HuH-7.5 (cell line): ENCODE measurements around the gene SBK2.
"Not testable (repeated sequence)": the region's sequence is repeated elsewhere in the genome, so short reads cannot be mapped to it uniquely, and the experiment has no call there.

Experiments used
- DNase-seq: peaks from one replicate; pipeline ENCODE4 v3.0.0; 2011; ENCODE audit warnings: low spot score

SBK2 gene

GRCh38 chr19:55535173-55535964 lies 1.6 kb downstream of the SBK2 start:
- no peak for DNase-seq

DNA sequence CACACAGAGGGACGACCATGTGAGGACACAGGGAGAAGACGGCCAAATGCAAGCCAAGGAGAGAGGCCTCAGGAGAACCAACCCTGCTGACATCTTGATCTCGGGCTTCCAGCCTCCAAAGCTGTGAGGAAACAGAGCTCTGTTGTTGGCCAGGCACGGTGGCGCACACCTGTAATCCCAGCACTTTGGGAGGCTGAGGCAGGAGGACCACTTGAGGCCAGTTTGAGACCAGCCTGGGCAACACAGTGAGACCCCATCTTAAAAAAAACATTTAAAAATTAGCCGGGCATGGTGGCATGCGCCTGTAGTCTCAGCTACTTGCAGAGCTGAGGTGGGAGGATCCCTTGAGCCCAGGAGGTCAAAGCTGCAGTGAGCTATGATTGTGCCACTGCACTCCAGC lies 2.7 kb downstream of the SBK2 start:
- not testable (repeated sequence) for DNase-seq

DNA sequence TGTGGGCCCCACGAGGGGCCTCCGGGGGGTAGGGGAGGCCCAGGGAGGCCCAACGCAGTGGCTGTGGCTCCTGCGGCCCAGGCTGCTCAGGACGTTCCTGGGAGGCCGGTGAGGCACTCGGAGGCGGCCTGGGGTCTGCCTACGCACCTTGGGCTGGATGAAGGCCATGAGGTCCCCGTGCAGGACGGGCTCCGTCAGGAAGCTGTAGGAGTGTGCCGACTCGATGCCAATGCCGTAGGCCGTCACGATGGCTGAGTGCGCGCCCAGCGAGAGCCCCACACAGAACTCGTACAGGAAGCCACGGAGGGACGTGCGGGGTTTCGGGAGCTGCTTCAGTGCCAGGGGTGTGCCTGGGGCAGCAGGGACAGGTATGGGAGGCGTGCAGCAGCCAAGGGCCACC lies 5.9 kb downstream of the SBK2 start:
- DNase-seq: no peak

DNA sequence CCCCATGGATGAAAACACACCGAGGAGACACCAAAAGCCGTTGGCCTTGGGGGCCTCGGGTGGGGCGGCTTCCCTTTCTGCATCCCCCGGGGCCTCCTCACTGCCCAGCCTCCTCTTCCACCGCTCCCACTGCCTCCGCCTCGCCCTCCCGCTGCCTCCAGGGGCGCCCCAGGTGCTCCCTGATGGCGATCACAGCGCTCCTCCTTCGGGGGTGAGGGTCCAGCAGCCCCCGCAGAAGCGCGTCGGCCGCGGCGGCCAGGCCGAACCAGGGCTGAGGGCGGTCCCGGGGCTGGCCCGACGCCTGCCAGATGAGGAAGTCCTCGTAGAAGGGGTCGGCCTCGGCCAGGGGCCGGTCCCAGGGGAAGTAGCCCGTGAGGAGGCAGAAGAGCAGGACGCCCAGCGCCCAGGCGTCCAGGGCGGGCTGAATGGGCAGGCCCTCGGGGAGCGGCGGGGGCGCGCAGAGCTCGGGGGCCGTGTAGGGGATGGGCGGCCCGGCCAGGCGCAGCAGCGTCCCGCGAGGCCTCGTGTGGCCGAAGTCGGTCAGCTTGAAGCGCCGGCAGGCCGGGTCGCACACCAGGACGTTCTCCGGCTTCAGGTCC lies 7.2 kb downstream of the SBK2 start:
- no peak for DNase-seq

- no peak for DNase-seq
These were observed 8.7 kb downstream of the SBK2 start for GRCh38 chr19:55528030-55528803.

- no peak for DNase-seq
These were observed 9.5 kb downstream of the SBK2 start for GRCh38 chr19:55527197-55528029.

DNA sequence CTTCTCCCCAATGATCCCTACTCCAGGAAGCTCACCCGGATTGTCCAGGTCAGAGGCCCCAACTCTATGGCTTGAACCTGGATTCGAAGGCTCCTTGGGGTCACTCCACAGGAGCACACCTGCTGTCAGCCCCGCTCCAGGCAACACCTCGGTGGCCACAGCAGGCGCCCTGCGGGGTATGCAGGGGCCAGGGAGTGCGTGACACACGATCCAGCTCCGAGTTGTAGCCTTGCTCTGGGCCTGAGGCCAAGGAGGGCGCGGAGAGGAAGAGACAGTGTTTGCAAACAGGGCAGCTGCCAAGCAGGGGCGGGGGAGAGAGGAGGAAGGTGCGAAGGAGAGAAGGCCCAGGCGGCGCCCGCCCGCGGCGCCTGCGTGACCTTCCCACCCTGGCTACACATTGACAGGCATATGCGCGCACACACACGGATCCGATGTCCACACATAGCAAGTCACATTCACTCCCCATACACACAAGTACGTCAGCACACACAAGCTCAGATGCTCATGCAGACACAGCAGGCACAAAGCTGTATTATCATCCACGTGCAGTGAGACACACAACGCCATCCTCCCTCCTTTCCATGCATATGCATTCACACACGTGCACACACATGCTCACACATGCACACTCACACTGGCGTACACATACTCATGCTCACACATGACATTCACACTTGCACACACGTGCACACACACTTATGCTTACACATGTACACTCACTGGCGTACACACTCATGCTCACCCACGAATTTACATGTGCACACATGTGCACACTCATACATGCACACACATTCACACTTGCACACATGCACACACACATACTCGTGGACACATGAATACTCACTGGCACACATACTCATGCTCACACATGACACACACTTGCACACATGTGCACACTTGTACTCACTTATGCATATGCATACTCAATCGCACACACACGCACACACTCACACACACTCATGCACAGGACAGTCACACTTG lies 10.4 kb downstream of the SBK2 start:
- DNase-seq: no peak

GRCh38 chr19:55525289-55526101 lies 11.4 kb downstream of the SBK2 start:
- no peak for DNase-seq

DNA sequence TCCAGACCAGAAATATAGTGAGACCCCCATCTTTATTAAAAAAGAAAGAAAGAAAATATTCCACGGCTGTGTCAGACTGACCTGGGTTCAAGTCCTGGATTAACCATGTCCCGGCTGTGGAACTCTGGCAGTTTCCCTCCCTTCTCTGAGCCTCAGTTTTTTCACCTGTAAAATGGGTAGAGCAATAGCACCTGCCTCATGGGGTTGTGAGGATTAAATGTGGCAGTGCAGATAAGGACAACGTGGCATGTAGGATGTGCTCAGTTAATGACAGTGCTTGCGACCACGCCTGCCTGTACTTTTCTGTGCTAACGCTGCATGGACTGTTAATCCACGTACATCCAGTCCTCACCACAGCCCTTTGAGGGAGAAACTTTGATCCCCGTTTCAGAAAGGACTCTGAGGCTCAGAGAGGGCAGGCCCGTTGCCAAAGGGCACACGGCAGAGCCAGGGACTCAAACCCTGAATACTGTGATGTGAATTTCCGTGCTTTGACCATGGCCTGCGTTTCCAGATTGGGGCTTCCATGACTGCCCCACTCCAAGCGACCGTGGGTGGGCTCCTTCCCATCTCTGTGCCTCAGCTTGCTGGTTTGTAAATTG lies 16.1 kb downstream of the SBK2 start:
- DNase-seq: no peak

DNA sequence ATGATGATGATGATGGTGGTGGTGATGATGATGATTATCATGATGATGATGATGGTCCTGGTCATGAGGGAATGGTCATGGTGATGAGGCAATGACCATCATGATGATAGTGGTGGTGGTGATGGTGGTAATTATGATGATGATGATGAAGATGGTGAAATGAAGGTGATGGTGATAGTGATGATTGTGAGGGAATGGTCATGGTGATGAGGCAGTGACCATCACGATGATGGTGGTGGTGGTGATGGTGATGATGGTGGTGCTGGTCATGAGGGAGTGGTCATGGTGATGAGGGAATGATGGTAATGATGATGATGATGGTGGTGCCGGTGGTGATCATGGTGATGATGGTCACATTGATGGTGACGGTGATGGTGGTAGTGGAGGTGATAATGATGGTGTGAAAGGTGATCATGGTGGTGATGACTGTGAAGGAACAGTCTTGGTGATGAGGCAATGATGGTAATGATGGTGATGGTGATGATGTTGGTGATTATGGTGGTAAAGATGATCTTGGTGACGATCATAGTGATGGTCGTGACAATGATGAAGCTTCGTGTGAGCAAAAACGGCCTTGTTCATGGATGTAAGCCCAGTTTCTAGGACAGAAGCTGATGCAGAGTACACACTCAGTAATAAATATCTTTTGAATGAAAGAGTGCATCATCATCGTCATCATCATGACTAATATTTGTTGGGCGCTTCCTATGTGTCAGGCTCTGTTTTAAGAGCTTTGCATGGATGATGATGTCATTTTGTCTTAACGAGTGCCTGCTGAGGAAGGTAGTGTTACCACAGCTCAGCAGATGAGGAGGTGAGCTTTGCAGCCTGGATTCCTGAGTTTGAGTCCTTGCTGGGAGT lies 17.3 kb downstream of the SBK2 start:
- DNase-seq: no peak

- DNase-seq: peak; percentile 99
These were observed 19.9 kb downstream of the SBK2 start for GRCh38 chr19:55516878-55517620.

DNA sequence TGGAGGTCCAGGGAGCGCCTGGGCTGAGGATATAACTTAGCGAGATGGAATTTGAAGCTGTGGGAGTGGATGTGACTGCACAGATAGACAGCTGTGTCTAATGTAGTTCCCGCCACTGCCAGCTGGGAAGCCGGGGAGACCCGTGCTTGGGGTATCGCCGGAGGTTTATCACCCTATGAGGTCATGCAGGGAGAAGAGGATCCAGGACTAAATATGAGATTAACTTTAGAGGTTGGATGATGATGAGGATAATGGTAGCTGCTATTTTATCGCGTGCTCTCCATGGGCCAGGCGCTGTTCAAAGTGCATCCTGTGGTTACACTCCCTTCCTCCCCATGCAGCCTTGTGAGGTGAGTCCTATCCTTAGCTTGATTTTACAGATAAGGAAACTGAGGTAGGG lies 28.8 kb downstream of the SBK2 start:
- DNase-seq: no peak

GRCh38 chr19:55504981-55505380 lies 32.0 kb downstream of the SBK2 start:
- DNase-seq: no peak

DNA sequence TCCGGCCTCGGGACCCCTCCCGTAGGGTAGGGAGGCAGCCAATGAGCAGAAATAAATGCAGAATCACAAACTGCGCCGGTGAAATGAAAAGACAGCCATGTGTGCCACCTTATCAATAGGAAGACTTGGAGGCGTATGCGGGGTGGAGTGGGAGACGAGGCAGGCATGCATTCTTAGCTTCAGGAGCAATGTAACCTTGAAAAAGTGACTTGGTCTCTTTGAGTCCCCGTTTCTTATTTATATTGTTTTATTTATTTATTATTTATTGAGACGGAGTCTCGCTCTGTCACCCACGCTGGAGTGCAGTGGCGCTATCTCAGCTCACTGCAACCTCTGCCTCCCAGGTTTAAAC lies 32.7 kb downstream of the SBK2 start:
- DNase-seq: no peak

GRCh38 chr19:55503502-55504251 lies 33.3 kb downstream of the SBK2 start:
- DNase-seq: peak; percentile 94

DNA sequence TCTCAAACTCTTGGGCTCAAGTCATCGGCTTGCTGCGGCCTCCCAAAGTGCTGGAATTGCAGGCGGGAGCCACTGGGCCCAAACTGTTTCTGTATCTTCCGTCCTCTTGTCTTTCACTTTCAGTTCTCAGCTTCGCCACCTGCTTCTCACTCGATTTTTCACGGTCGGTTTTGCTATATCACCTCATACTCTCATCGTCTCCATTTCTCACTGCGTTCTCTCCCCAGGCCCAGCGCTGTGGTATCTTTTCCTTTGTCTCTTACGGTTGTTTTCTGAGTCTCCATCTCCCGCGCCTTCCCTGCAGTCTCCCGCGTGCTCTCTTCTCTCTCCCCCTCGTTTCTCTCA lies 33.8 kb downstream of the SBK2 start:
- no peak for DNase-seq

GRCh38 chr19:55502197-55502952 lies 34.6 kb downstream of the SBK2 start:
- no peak for DNase-seq
